T-cell (primary cell): ENCODE results near the gene MS4A12. TPM values are rescaled to one million over a fixed set of nuclear protein-coding genes. Genes with fewer than 3 reads are reported as not detected.
"Not testable (repeated sequence)": the region's sequence is repeated elsewhere in the genome, so short reads cannot be mapped to it uniquely, and the experiment has no call there.

Source experiments
- ATAC-seq, 4 experiments: fragments of 200-7000 bp in 3 of 4; fragments of 150-1000 bp in 1 of 4; cut with Tn5 transposase; replicated peaks in 1 of 4; 1 replicate in 3 of 4; 2 replicates in 1 of 4; pipeline ENCODE4 v1.10.0; 2021; ENCODE audit warnings: moderate library complexity in 3 of 4, mild to moderate bottlenecking in 2 of 4, moderate number of reproducible peaks in 1 of 4
- CTCF ChIA-PET, 2 donors: fragments of 300-600 bp; sonication (Branson Sonifier 250); formaldehyde crosslinking; loops; one replicate each; lab custom pipeline; 2022; ENCODE audit warnings: antibody characterized with exemption in 2 of 2; lab: Charles Lee
- POLR2A ChIA-PET, 2 donors: fragments of 300-600 bp; sonication (Branson Sonifier 250); formaldehyde crosslinking; loops; one replicate each; lab custom pipeline; 2022; ENCODE audit warnings: antibody characterized with exemption in 2 of 2; lab: Charles Lee
- DNase-seq, 35 experiments: peaks; one replicate each; pipeline versions ENCODE4 v3.0.0 to v3.0.0-alpha.2; 2013 to 2023
- H3K27ac ChIP-seq: one replicate; pipeline ENCODE4 v1.5.1; 2013; ENCODE audit warnings: low read length
- H3K27me3 ChIP-seq, 2 experiments: replicated peaks in 1 of 2; 1 replicate in 1 of 2; 2 replicates in 1 of 2; pipeline versions ENCODE4 v1.6.1 to v1.7.0; 2013; ENCODE audit warnings: low read length in 1 of 2, mixed read lengths in 1 of 2; ENCODE audit not compliant: control insufficient read depth in 2 of 2, insufficient read depth in 2 of 2; ENCODE audit errors: extremely low read depth in 1 of 2
- H3K36me3 ChIP-seq, 2 donors: 1 replicate in 1 of 2; 2 replicates in 1 of 2; pipeline versions ENCODE4 v1.6.1 to v1.7.0; 2013; ENCODE audit warnings: low read length in 1 of 2; ENCODE audit not compliant: control insufficient read depth in 2 of 2, insufficient read depth in 1 of 2; ENCODE audit errors: extremely low read depth in 1 of 2
- H3K4me1 ChIP-seq, 2 experiments: 1 replicate in 1 of 2; 2 replicates in 1 of 2; pipeline versions ENCODE4 v1.6.1 to v1.7.0; 2013; ENCODE audit warnings: low read length in 2 of 2, mixed read lengths in 1 of 2; ENCODE audit not compliant: insufficient read depth in 2 of 2, control insufficient read depth in 1 of 2; ENCODE audit errors: extremely low read depth in 1 of 2
- H3K4me3 ChIP-seq, 2 donors: 1 replicate in 1 of 2; 2 replicates in 1 of 2; pipeline versions ENCODE4 v1.5.1 to v1.7.0; 2013; ENCODE audit warnings: mild to moderate bottlenecking in 2 of 2, low read length in 1 of 2, moderate library complexity in 1 of 2; ENCODE audit not compliant: control insufficient read depth in 1 of 2; ENCODE audit errors: extremely low read depth in 1 of 2
- H3K9me3 ChIP-seq: 2 replicates; pipeline ENCODE4 v1.7.0; 2013
- H3K27ac Mint-ChIP-seq, 2 donors: one replicate each; pipeline ENCODE4 v1.8.0; 2020 to 2021; ENCODE audit warnings: mild to moderate bottlenecking in 2 of 2, mixed read lengths in 2 of 2
- H3K27me3 Mint-ChIP-seq, 2 donors: one replicate each; pipeline ENCODE4 v1.8.0; 2021 to 2022; ENCODE audit warnings: mixed read lengths in 2 of 2
- H3K36me3 Mint-ChIP-seq: one replicate; pipeline ENCODE4 v1.8.0; 2021; ENCODE audit warnings: mixed read lengths
- H3K4me1 Mint-ChIP-seq, 3 donors: one replicate each; pipeline ENCODE4 v1.8.0; 2020 to 2022; ENCODE audit warnings: mixed read lengths in 3 of 3, mild to moderate bottlenecking in 1 of 3
- H3K4me3 Mint-ChIP-seq, 3 donors: one replicate each; pipeline ENCODE4 v1.8.0; 2020 to 2022; ENCODE audit warnings: mild to moderate bottlenecking in 3 of 3, mixed read lengths in 3 of 3, moderate library complexity in 3 of 3
- H3K9me3 Mint-ChIP-seq, 3 donors: one replicate each; pipeline ENCODE4 v1.8.0; 2020 to 2022; ENCODE audit warnings: mixed read lengths in 3 of 3
- WGBS: methylation state at CpG from one replicate; pipeline ENCODE4 v1.1.5; 2013; ENCODE audit warnings: missing lambda C conversion rate; ENCODE audit not compliant: insufficient coverage; 5-methylcytosine and 5-hydroxymethylcytosine counted together
- total RNA-seq, 35 experiments: library from RNA in 6 of 35; stranded (reverse) in 6 of 35; fragments of 120-200 nt in 1 of 35; gene quantifications; one replicate each; pipeline versions ENCODE4 v1.2.1 to v1.2.4 and lab custom pipeline; 2013 to 2026

The MS4A12 gene
- total RNA-seq, 5 donors from 2014 or later (not counting 1 experiment from before 2014, with no cell fraction given) = not detected

- WGBS = 95% methylated on average over 18 of the region's 29 CpGs
- Histone ChIP-seq H3K27me3 (peaks cover 0 to 9% of the 10 kb centered on the region in 2 experiments), H3K9me3 (no peaks in the 10 kb centered on the region), H3K36me3 (no peaks in the 10 kb centered on the region), H3K4me3 (no peak within 1 kb of the TSS), H3K27ac (no peak within 1 kb of the TSS), H3K4me1 (no peaks in the 10 kb centered on the region)
- ATAC-seq (no peak), DNase-seq (no peak)
- Mint-ChIP-seq H3K36me3 (no peaks in the 10 kb centered on the region), H3K9me3 (peaks cover 0 to 5% (median 5%) of the 10 kb centered on the region in 3 donors), H3K4me1 (no peaks in the 10 kb centered on the region), H3K27me3 (peaks cover 18 to 24% of the 10 kb centered on the region in 2 donors), H3K4me3 (no peak within 1 kb of the TSS), H3K27ac (peak within 1 kb of the TSS in 1 of 2 donors; percentile 40)
- ChIA-PET POLR2A (no interaction called here), CTCF (no interaction called here)
Observed at GRCh38 chr11:60515144-60515855, 22.7 kb downstream of the MS4A12 start, which contains the start of gene MS4A13. Gene MS4A13 (plus strand): TSS chr11:60515392. CDS start chr11:60518084, 2,692 bp downstream.

- ATAC-seq = no peak
- Histone ChIP-seq H3K36me3 (no peaks in the 10 kb centered on the region), H3K27ac (no peak overlapping the region), H3K4me1 (no peaks in the 10 kb centered on the region), H3K27me3 (no peaks in the 10 kb centered on the region), H3K4me3 (no peak overlapping the region), H3K9me3 (no peaks in the 10 kb centered on the region)
- H3K4me3 Mint-ChIP-seq = no peak overlapping the region
- H3K9me3 Mint-ChIP-seq = no peaks in the 10 kb centered on the region
- WGBS = no CpG with 5 or more reads among the region's 1 CpG
- H3K27me3 Mint-ChIP-seq = peaks cover 11 to 13% of the 10 kb centered on the region in 2 donors
- no peak for DNase-seq
- ChIA-PET POLR2A (no interaction called here), CTCF (no interaction called here)
- no peaks in the 10 kb centered on the region for H3K36me3 Mint-ChIP-seq
- no peak overlapping the region for H3K27ac Mint-ChIP-seq
- no peaks in the 10 kb centered on the region for H3K4me1 Mint-ChIP-seq
Observed at GRCh38 chr11:60528465-60528864, 35.9 kb downstream of the MS4A12 start.

GRCh38 chr11:60528934-60529333 lies 36.4 kb downstream of the MS4A12 start:
- Mint-ChIP-seq H3K27ac (no peak overlapping the region), H3K9me3 (no peaks in the 10 kb centered on the region), H3K36me3 (no peaks in the 10 kb centered on the region), H3K4me3 (no peak overlapping the region), H3K27me3 (peaks cover 11 to 13% of the 10 kb centered on the region in 2 donors), H3K4me1 (no peaks in the 10 kb centered on the region)
- DNase-seq (no peak), ATAC-seq (no peak)
- CTCF ChIA-PET = interaction anchor here in 1 of 2 donors (0.6 kb wide), 1 partner anchor 31 kb away, joined by 3 read pairs; no protein-coding TSS in a partner anchor
- H3K9me3 ChIP-seq = no peaks in the 10 kb centered on the region
- H3K36me3 ChIP-seq = no peaks in the 10 kb centered on the region
- POLR2A ChIA-PET = no interaction called here
- 0% methylated on average over 1 of the region's 1 CpG for whole genome bisulfite sequencing
- no peak overlapping the region for H3K4me3 ChIP-seq
- no peak overlapping the region for H3K27ac ChIP-seq
- no peaks in the 10 kb centered on the region for H3K27me3 ChIP-seq
- H3K4me1 ChIP-seq = no peaks in the 10 kb centered on the region

- WGBS = 100% methylated on average over 2 of the region's 3 CpGs
- CTCF ChIA-PET = no interaction called here
- no peaks in the 10 kb centered on the region for H3K36me3 ChIP-seq
- Mint-ChIP-seq H3K27me3 (peaks cover 11 to 13% of the 10 kb centered on the region in 2 donors), H3K9me3 (no peaks in the 10 kb centered on the region), H3K4me1 (no peaks in the 10 kb centered on the region), H3K36me3 (no peaks in the 10 kb centered on the region), H3K27ac (no peak overlapping the region), H3K4me3 (no peak overlapping the region)
- H3K27me3 ChIP-seq = no peaks in the 10 kb centered on the region
- H3K27ac ChIP-seq = no peak overlapping the region
- POLR2A ChIA-PET = no interaction called here
- no peak for DNase-seq
- ATAC-seq = no peak
- H3K4me3 ChIP-seq = no peak overlapping the region
- H3K9me3 ChIP-seq = no peaks in the 10 kb centered on the region
- no peaks in the 10 kb centered on the region for H3K4me1 ChIP-seq
Observed at GRCh38 chr11:60530454-60531100, 38.0 kb downstream of the MS4A12 start.

GRCh38 chr11:60532383-60532782 lies 39.8 kb downstream of the MS4A12 start:
- not testable (repeated sequence) for H3K27ac ChIP-seq

GRCh38 chr11:60538627-60539026 lies 46.0 kb downstream of the MS4A12 start:
- H3K27ac Mint-ChIP-seq, DNase-seq, H3K4me3 Mint-ChIP-seq, H3K36me3 Mint-ChIP-seq, H3K27me3 Mint-ChIP-seq, ATAC-seq, H3K27ac ChIP-seq, CTCF ChIA-PET, H3K27me3 ChIP-seq, H3K4me3 ChIP-seq, H3K4me1 Mint-ChIP-seq, H3K9me3 Mint-ChIP-seq, H3K36me3 ChIP-seq, H3K9me3 ChIP-seq, POLR2A ChIA-PET, H3K4me1 ChIP-seq: not testable (repeated sequence)

More at GRCh38 chr11:60532383-60532782, 39.8 kb downstream of the MS4A12 start:
- DNase-seq, H3K27ac Mint-ChIP-seq, H3K9me3 Mint-ChIP-seq, ATAC-seq, H3K36me3 Mint-ChIP-seq, H3K4me3 Mint-ChIP-seq, H3K4me3 ChIP-seq, H3K4me1 ChIP-seq, H3K4me1 Mint-ChIP-seq, H3K9me3 ChIP-seq, H3K27me3 ChIP-seq, CTCF ChIA-PET, POLR2A ChIA-PET, H3K36me3 ChIP-seq: not testable (repeated sequence)
- no CpG with 5 or more reads among the region's 18 CpGs for WGBS
- H3K27me3 Mint-ChIP-seq = peaks cover 11 to 13% of the 10 kb centered on the region in 2 donors
